Renal cortical epithelial cell (primary cell): ENCODE measurements around the gene SIAE. TPM values are rescaled to one million over a fixed set of nuclear protein-coding genes. Genes with fewer than 3 reads are reported as not detected.

Experiments
- DNase-seq: peaks from one replicate; pipeline ENCODE4 v3.0.0-alpha.2; 2011; ENCODE audit warnings: low read depth
- total RNA-seq: library from RNA; depleted of rRNA; stranded (reverse); fragments of >200 nt; gene quantifications from 2 replicates; pipeline ENCODE4 v1.2.3, GENCODE V29; 2014

Gene SIAE
- total RNA-seq, 1 donor from 2014 or later: 36.5 TPM

DNA sequence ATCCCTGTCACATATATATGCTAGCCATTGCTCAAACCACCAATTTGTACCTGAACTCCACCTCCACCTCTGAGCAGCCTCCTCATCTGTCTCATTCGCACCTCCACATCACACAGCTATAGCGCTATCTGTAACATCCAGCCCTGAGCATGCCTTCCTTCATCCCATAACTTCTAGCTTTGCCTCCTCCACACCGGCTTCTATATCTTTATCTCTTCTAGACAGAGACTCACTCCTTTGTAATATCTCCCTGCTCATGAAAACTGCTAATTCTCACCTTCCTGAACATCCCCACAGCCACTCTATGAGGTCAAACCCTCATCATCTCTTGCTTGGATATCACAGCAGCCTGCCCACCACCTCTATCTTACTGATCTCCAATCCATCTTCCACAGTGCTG is 5.9 kb downstream of the SIAE start:
- no peak for DNase-seq

DNA sequence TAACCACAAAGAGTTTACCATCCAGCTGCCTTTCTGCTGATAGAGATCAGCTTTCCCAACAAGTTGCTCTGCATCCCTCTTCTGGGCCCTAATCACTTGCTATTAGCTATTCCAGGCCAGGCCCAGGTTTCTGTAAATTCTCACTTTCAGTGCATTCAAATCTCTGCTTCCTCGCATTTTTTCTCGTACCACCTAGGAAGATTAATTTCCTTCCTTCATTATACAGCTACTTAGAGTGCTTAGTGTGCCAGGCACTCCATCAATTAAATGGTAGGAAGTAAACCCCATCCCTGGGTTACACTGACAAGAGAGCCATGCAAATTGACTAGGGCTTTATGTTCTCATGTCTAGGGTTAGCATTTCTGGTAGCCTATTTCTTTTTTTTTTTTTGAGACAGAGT is 9.7 kb downstream of the SIAE start:
- DNase-seq: no peak

- no peak for DNase-seq
Observed at GRCh38 chr11:124662106-124662505, 11.4 kb downstream of the SIAE start.

DNA sequence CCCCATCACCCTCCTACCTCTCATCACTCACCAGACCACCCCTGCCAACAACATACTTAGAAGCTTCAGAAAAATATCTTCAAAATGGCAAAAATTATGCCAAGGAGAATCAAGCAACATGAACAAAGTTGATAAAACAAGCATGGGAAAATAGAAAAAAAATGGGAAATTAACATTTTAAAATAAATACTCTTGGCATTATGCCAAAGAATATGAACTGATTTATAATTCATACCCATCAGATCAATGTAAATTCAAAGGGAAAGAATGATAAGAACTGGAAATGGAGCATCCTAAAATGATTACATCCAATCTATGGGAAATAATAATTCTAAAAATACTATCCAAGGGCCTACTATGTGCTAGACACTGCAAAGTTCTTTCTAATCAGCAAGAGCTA is 12.0 kb downstream of the SIAE start:
- DNase-seq: no peak

- DNase-seq: no peak
Observed at GRCh38 chr11:124658986-124659385, 14.6 kb downstream of the SIAE start.

DNA sequence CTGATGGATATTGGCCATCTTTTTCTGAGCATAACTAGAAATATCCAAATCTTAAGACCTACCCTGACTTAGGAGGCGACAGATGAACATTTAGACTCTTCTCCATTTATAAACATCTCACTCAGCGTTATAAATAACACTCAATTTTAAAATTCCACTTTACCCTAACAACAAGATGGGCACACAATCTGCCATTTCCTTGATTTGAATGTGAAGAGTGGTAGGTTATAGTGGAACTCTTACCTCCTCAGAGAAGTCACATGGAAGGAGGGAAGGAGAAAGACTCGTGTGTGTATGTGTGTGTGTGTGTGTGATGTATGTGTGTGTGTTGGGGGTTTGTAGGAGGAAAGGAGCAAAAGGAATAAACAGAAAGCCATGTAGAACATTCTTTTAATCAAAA is 15.0 kb downstream of the SIAE start:
- DNase-seq: no peak

GRCh38 chr11:124657904-124658303 is 15.6 kb downstream of the SIAE start:
- DNase-seq: no peak

GRCh38 chr11:124656774-124657630 is 16.5 kb downstream of the SIAE start:
- DNase-seq: peak; percentile 38

DNA sequence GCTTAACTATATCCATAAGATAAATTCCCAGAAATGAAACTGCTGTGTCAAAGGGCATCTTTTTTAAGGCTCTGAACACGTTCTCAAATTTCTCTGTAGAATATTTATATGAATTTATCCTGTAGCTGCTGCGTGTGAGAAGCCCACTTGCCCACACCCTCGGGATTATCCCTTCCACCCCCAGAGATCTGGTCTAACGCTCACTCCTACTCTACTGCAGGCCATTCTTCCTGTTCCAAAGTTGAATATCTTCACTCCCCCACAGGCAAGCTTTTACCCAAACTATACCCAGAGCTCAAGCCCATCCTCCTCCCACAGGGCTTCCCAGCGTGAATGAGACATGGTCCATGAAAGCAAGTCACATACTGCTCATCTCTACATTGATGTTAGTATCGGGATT is 24.9 kb downstream of the SIAE start:
- DNase-seq: no peak

DNA sequence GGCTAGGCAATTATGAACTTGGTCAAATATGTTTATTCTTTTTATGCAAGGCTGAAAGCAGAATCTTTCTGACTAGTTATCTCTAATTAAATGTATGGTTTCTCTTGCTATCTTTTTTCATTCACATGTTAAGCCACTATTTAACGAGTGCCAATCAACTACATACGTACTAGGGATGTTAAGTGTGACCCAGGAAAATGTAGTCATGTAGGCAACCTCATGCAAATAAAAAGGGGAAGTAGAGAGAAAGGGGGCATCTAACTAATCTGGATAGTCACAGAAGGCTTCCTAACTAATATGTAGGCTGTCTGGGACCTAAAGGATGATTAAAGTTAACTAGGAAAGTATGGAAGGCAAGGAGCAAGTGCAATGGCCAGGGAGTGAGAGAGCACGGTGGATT is 27.4 kb downstream of the SIAE start:
- DNase-seq: no peak

GRCh38 chr11:124644426-124645280 is 28.9 kb downstream of the SIAE start:
- DNase-seq: peak; percentile 52

DNA sequence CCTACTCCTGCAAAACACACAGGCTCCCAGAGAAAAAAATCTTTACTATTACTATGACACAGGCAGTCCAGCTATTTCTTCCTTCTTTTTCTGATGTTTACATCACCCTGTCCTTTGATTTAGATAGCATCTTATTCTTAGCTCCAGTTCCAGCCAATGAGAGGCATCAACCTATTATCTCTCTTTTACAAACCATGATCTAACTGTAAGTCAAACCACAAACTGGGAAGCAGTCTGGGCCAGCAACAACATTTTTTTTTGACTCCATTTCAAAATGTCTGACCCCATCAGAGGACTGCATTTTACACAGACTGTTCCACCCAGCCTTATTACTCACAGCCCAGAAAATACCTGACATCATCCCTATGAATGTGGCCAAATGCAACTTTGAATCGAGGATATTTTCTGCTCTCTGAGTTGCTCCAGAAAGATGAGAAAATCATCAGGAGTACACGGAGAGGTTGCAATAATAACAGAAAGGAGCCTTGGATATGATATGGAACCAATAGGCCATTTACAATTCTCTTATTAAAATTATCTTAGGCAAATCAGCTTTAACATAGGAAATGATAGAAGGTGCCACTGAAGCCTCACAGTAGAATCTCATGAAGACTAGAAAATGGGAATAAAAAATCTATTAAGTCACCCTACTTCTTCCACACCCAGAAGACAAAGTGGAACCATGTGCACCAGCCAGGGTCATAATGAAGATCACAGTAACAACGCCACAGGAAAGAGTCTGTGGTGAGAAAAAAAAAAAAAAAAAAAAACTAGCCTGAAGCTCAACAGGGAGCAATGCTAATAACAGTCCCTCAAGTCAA is 29.7 kb downstream of the SIAE start:
- no peak for DNase-seq

DNA sequence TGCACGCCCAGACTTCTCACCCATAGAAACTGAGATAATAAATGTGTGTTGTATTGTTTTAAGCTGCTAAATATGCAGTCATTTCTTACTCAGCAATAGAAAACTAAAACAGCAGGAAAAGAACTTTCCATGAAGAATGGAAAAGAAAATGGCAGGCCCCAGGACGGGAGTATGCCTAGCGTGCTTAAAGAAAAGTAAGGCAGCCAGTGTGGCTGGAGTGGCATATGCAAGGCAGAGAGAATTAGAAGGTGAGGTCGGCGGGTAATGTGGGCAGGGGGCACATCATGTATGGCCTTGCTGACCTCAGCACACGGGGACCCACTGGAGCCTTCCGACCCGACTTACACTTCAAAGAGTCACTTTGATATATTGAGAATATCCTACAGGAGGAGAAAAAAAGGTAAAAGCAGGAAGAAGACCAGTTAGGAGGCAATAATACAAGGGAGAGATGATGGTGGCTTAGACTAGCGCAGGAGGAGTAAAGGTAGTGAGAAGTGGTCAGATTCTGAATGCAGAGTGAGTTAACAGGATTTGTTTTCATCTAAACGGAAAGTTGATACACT is 30.4 kb downstream of the SIAE start:
- DNase-seq: no peak

DNA sequence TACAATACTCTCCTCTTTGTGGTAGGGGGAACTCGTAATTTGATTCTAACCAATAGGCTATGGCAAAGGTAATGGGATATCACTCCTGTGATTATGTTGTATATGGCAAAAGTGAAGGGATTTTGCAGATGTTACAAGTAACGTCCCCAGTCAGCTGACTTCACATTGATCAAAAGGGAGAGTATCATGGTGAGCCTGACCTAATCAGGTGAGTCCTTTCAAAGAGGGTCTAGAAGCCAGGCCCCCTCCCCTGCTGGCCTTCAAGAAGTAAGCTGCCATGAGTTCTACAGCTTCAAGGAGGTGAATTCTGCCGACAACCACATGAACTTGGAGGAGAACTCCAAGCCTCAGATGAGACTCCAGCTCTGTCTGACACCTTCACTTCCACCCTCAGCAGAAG is 30.9 kb downstream of the SIAE start:
- no peak for DNase-seq

GRCh38 chr11:124640666-124641065 is 32.9 kb downstream of the SIAE start:
- DNase-seq: no peak

DNA sequence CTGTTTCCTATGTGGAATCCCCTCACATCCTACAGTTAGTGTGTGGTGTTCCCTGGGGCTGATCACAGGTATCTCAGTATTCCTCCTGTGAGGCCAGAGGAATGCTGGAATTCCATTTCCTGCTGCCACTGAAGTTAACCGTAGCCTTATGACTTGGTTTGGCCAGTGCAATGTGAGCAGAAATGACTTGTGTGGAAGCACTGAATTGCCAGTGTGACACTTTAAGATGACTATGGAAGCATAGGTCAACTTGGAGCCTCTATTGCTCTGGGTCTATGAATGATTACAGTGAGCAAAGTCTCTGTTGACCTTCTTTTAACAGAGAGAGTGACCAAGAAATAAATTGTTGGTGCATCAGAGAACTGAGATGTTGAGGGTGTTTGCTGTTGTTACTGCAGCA is 34.4 kb downstream of the SIAE start:
- DNase-seq: no peak

GRCh38 chr11:124638500-124638899 is 35.0 kb downstream of the SIAE start:
- DNase-seq: no peak

- peak; percentile 15 for DNase-seq
Observed at GRCh38 chr11:124635932-124636331, 37.6 kb downstream of the SIAE start.

DNA sequence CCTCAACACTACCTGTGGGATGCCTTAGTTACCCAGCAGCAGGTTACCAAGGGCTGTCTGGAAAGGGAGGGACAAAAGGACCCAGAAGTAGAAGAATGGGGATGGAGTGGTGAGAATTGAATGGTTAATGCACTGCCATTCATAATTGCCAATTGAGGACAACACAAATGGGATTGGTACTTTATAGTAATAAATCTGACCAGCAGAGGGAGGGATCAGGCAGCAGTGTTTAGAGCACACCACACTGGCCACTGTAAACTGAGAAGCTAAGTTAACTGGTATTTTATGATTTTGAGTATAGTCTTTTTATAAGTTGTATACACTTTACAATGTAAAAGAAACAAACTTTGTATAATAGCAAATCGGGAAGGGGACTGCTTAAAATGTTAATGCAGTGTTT is 40.2 kb downstream of the SIAE start:
- no peak for DNase-seq

DNA sequence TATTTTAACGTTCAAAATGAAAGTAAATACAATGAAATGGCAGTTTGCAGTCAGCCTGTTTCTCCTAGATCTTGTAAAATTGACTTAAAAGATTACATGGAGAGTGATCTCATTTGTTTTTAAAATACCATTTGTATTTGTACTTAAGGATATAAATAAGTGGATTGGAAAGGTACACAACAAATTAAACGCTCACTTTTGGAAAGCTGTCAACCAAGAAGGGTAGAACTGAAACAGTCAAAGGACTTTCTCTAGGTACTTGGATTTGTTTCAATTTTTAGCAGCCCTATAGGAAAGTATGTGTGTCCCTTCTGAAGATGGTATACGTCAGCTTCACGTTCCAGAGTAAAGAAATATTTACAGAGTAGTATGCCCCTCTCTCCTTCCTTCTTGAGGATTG is 43.6 kb downstream of the SIAE start:
- no peak for DNase-seq

- no peak for DNase-seq
Observed at GRCh38 chr11:124627546-124627945, 46.0 kb downstream of the SIAE start.
